Activated CD8-positive, alpha-beta memory T cell treated with anti-CD3 and anti-CD28 coated beads, Interleukin-2, amount 50 U/mL, for 1 hour (primary cell): Measurements from ENCODE around the gene PTTG1IP.

Experiments
- DNase-seq: peaks from one replicate; pipeline ENCODE4 v3.0.0-alpha.2; 2020; ENCODE audit errors: extremely low read depth

Gene PTTG1IP

DNA sequence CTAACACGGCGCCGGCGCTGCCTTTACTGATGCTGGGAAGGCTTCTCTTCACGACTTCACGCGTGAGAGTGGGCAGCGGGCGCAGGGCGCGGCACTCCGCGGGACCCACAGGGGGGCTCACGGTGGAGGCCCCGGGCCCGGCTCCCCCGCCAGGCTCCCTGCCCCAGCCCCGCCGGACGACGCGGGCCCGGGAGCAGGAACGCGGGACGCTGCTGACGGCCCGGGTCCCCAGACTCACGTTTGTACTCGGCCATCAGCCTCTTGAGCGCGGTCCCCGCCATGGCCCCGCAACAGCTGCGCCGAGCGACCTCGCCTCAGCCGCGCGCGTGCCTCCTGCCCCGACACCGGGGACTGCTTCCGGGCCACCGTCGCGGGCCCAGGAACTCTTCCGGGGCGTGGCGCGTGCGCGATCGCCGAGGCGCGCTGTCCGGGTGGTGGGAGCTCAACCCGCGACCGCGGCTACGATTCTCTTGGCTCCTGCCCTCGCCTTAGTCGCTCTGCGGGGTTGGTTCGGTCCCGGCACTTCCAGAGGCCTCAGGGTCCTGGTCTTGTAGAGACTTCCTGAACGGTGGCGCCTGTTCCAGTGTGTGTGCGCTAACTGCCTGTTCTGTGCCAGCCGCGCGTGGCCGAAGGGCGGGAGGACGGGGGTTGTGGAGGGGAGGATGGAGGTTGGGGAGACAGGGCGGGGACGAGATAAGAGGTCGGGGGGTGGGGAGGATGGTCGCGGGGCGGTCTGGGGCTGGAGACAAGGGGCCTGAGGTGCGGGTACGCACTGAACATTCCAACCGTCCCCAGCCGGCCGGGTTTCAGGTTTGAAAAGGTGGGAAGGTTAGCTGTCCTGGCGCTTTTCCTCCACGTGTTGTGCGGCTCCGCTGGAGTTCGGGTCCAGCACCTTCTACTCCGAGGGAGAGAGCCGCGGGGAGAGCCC is 71.8 kb downstream of the PTTG1IP start, which contains the start of gene UBE2G2:
Gene UBE2G2 (minus strand): TSS at position 353 of the 928 bp plus-strand sequence. CDS start 72 bp downstream, at position 281.
- DNase-seq: no peak

DNA sequence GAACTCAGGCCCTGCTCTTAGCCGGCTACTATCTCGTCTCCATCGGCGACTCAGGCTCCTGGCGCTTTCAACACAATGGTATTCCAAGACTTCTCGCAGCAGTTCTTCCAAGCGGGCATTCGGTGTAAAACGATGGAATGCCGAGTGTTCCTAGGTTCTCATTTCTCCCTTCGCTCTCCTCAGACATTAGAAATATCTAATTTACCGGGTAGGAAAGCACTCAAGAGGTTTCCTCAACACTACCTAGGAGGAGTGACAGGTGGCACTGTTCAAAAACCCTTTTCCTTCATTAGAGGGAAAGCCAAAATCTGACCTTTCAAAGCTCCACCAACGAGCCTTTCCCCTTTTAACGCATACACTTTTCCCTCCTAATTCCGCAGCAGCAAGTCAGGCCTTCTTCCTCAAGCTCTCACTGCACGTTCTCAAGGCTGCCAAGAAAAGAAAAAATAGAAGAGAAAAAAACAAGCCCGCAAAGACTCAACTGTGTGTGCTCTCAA is 72.5 kb downstream of the PTTG1IP start:
- no peak for DNase-seq

DNA sequence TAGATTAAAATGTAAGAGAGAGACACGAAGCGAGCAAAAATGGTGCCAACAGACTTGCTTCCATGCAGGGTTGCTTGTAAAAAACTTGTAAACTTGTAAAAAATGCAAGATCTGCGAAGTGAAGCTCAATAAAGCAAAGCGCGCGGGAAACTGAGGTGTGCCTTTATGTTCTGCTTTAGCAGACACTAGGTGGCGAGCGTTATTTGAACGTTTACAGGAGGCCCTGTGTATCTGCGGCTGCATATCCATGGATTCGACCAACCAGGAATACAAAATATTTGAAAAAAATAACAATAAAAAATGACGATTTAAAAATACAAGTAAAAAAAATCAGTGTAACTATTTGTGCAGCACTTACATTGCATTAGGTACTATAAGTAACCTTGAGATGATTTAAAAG is 73.4 kb downstream of the PTTG1IP start:
- DNase-seq: no peak

DNA sequence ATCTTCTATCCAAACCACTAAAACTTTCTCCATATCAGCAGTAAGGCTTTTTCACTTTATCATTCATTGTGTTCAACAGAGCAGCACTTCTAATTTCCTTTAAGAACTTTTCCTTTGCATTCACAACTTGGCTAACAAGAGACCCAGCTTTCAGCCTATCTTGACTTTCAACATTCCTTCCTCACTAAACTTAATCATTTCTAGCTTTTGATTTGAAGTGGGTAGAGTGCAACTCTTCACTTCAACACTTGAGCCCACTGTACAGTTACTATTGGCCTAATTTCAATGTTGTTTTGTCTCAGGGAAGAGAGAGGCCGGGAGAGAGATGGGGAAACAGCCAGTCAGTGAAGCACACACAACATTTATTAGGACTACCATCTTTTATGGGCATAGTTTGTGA is 73.8 kb downstream of the PTTG1IP start:
- no peak for DNase-seq
